Esophagus squamous epithelium (tissue), 5 donors: ENCODE measurements around the gene PIGP. TPM values are rescaled to one million over a fixed set of nuclear protein-coding genes. Genes with fewer than 3 reads are reported as not detected.

ENCODE experiments used
- DNase-seq: peaks from one replicate; lab custom pipeline; 2025; lab: John Stamatoyannopoulos, UW
- H3K27ac ChIP-seq, 4 donors: fragments of 200-600 bp; sonication (generic); one replicate each; pipeline ENCODE4 v1.5.1; 2016 to 2019; ENCODE audit warnings: mild to moderate bottlenecking in 1 of 4
- H3K27me3 ChIP-seq, 4 donors: fragments of 200-600 bp; sonication (generic); 1 replicate in 3 of 4; 2 replicates in 1 of 4; pipeline versions ENCODE4 v1.5.1 to v1.6.0; 2017 to 2021; ENCODE audit warnings: antibody characterized with exemption in 1 of 4
- H3K36me3 ChIP-seq, 3 donors: fragments of 200-600 bp; sonication (generic); one replicate each; pipeline ENCODE4 v1.5.1; 2016 to 2019
- H3K4me1 ChIP-seq, 3 donors: fragments of 200-600 bp; sonication (generic); one replicate each; pipeline ENCODE4 v1.5.1; 2017 to 2019
- H3K4me3 ChIP-seq, 4 donors: fragments of 200-600 bp; sonication (generic); 1 replicate in 3 of 4; 2 replicates in 1 of 4; pipeline ENCODE4 v1.5.1; 2016 to 2019; ENCODE audit warnings: mild to moderate bottlenecking in 2 of 4, moderate library complexity in 1 of 4
- H3K9me3 ChIP-seq, 3 donors: fragments of 200-600 bp; sonication (generic); one replicate each; pipeline ENCODE4 v1.5.1; 2016 to 2019
- POLR2A ChIP-seq, 4 donors: fragments of 450-650 bp; IDR thresholded peaks; one replicate each; pipeline ENCODE4 v1.6.1; 2017; ENCODE audit warnings: antibody characterized with exemption in 4 of 4, mild to moderate bottlenecking in 4 of 4, moderate library complexity in 3 of 4
- WGBS, 2 donors: methylation state at CpG; one replicate each; pipeline ENCODE4 v1.1.5; 2018; 5-methylcytosine and 5-hydroxymethylcytosine counted together
- intact Hi-C: fragments of 100-400 bp; cut with DNase I; formaldehyde crosslinking; loops from one replicate; pipeline ENCODE4 v1.15.0; 2022
- total RNA-seq, 4 donors: library from RNA; depleted of rRNA; stranded (reverse); fragments of >200 nt; gene quantifications; one replicate each; pipeline ENCODE4 v1.1.0, GENCODE V29; 2016
- TF ChIP-seq, protein P1 (sequence below), 6 experiments: fragments of 450-650 bp in 4 of 6; fragments of 200-600 bp in 2 of 6; sonication (generic) in 2 of 6; IDR thresholded peaks; one replicate each; pipeline ENCODE4 v1.5.1; 2016 to 2019; ENCODE audit warnings: antibody characterized with exemption in 6 of 6, mild to moderate bottlenecking in 4 of 6, moderate library complexity in 4 of 6
- donor health status: DM: yes; HTN: yes; CAD: no.

Gene PIGP
- total RNA-seq, 4 donors from 2014 or later, result 9.0 to 15.4 (median 11.4) TPM

DNA sequence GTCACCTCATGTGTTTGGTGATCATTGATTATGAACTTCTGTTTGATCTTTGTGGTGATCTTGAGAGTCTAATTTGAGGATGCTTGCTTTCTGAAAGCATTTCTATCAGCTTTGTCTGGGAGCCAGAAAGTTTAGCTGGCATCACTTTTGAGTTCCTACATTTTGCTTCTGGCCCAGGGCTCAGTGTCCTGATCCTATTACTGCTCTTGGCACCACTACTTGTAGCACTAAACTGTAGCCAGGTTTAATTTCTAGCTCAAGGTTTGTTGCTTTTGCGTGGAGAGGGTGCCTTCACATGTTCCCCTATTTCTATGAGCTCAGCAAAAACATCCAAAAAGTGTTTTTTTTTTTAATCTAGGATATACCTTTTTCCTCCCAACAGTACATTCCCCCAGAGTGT, 9.5 kb upstream of the PIGP start:
- Histone ChIP-seq H3K4me3 (no peak overlapping the region), H3K9me3 (no peaks in the 10 kb centered on the region), H3K27ac (no peak overlapping the region), H3K4me1 (peaks cover 0 to 19% (median 0%) of the 10 kb centered on the region in 3 donors), H3K36me3 (no peaks in the 10 kb centered on the region), H3K27me3 (no peaks in the 10 kb centered on the region)
- DNase-seq, result no peak
- WGBS, 2 donors, result 45 to 89% methylated on average over 1 of the region's 1 CpG
- intact Hi-C loops, result no loop called here
- TF ChIP-seq POLR2A (IDR thresholded peaks at IDR 0.05), result no peak
- TF ChIP-seq, protein P1, sequence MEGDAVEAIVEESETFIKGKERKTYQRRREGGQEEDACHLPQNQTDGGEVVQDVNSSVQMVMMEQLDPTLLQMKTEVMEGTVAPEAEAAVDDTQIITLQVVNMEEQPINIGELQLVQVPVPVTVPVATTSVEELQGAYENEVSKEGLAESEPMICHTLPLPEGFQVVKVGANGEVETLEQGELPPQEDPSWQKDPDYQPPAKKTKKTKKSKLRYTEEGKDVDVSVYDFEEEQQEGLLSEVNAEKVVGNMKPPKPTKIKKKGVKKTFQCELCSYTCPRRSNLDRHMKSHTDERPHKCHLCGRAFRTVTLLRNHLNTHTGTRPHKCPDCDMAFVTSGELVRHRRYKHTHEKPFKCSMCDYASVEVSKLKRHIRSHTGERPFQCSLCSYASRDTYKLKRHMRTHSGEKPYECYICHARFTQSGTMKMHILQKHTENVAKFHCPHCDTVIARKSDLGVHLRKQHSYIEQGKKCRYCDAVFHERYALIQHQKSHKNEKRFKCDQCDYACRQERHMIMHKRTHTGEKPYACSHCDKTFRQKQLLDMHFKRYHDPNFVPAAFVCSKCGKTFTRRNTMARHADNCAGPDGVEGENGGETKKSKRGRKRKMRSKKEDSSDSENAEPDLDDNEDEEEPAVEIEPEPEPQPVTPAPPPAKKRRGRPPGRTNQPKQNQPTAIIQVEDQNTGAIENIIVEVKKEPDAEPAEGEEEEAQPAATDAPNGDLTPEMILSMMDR (IDR thresholded peaks at IDR 0.05), result no peak

DNA sequence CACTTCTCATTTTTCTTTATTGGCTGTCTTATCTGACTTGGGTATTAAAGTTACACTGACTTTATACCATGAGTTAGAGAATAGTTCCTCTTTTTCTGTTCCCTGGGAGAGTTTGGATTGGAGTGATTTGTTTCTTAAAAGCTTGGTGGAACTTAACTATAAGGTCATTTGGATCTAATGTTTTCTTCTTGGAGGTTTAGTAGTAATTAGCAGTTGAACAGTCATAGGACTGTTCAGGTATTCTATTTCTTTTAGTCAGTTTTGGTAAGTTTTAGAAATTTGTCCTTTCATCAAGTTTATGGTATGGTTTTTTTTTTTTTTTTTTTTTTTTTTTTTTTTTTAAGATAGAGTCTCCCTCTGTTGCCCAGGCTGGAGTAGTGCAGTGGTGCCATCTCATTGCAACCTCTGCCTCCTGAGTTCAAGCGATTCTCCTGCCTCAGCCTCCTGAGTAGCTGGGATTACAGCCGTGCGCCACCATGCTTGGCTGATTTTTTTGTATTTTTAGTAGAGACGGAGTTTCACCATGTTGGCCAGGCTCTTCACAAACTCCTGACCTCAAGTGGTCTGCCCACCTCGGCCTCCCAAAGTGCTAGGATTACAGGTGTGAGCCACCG, 6.4 kb upstream of the PIGP start:
- DNase-seq, result no peak
- intact Hi-C loops, result no loop called here
- 87 to 92% methylated on average over 6 of the region's 6 CpGs for WGBS, 2 donors
- no peak overlapping the region for H3K4me3 ChIP-seq
- no peaks in the 10 kb centered on the region for H3K9me3 ChIP-seq
- H3K36me3 ChIP-seq, result no peaks in the 10 kb centered on the region
- H3K27me3 ChIP-seq, result no peaks in the 10 kb centered on the region
- TF ChIP-seq, protein P1 (IDR thresholded peaks at IDR 0.05), result peak in 2 of 6 experiments; percentile 30 to 31
- no peak for TF ChIP-seq POLR2A (IDR thresholded peaks at IDR 0.05)
- peaks cover 0 to 28% (median 0%) of the 10 kb centered on the region in 3 donors for H3K4me1 ChIP-seq
- H3K27ac ChIP-seq, result no peak overlapping the region

DNA sequence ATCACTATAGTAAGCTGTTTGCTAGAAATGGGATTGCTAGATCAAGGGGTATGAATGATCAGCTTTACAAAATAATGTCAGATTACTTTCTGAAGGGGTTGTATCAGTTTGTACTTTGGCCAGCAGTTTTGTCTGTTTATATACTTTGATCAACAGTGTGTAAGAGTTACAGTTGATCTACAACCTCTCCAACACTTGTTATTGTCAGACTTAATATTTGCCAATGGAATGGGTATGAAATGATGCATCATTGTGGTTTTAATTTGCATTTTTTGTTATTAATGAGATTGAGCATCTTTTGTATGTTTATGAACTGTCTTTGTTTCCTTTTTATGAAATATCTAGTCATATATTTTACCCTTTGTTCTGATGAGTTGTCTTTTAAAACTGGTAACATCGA, 4.5 kb upstream of the PIGP start:
- peaks cover 0 to 19% (median 5%) of the 10 kb centered on the region in 3 donors for H3K4me1 ChIP-seq
- no peak for DNase-seq
- 80 to 92% methylated on average over 1 of the region's 1 CpG for WGBS, 2 donors
- H3K27ac ChIP-seq, result no peak overlapping the region
- no peaks in the 10 kb centered on the region for H3K36me3 ChIP-seq
- intact Hi-C loops, result no loop called here
- H3K9me3 ChIP-seq, result no peaks in the 10 kb centered on the region
- no peaks in the 10 kb centered on the region for H3K27me3 ChIP-seq
- TF ChIP-seq POLR2A (IDR thresholded peaks at IDR 0.05), result no peak
- TF ChIP-seq, protein P1 (IDR thresholded peaks at IDR 0.05), result no peak
- H3K4me3 ChIP-seq, result no peak overlapping the region

DNA sequence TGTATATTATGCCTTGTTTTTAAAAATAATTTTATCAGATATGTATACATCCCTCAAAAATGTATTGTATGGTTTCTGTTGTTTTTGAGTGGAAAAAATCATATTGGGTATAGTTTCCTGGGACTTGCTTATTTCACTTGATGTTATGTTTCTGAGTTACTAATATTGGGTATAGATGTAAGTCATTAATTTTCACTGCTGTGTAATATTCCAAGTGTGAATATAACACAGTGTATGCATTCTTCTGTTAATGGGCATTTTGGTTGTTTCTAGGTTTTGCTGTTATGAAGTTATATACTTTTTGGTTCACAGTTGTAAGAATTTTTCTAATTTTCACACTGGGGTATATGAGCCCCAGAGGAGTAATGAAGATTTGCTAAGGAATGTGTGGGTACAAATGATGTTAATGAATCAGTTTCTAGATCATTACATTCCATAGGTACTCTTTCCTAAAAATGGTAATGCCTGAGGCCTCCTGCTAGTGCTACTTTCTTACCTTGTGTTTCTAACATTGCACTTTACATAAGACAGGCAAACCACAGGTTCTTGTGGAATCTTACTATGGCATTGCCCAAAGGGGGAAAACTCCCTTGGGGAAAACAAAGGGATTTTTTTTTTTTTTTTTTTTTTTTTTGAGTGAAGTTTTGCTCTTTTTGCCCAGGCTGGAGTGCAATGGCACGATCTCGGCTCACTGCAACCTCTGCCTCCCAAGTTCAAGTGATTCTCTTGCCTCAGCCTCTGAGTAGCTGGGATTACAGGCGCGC, 3.4 kb upstream of the PIGP start:
- intact Hi-C loops, result no loop called here

More for the DNA sequence above, 3.4 kb upstream of the PIGP start:
- Histone ChIP-seq H3K36me3 (no peaks in the 10 kb centered on the region), H3K9me3 (no peaks in the 10 kb centered on the region), H3K27me3 (no peaks in the 10 kb centered on the region), H3K27ac (no peak overlapping the region), H3K4me3 (no peak overlapping the region), H3K4me1 (peaks cover 8 to 29% (median 9%) of the 10 kb centered on the region in 3 donors)
- no peak for DNase-seq
- TF ChIP-seq POLR2A (IDR thresholded peaks at IDR 0.05), result no peak
- TF ChIP-seq, protein P1 (IDR thresholded peaks at IDR 0.05), result no peak
- WGBS, 2 donors, result 94 to 100% methylated on average over 2 to 4 of the region's 4 CpGs
